ENCODE measurements around the gene STAT2.
"Not testable (repeated sequence)": the region's sequence is repeated elsewhere in the genome, so short reads cannot be mapped to it uniquely, and the experiment has no call there.

DNA sequence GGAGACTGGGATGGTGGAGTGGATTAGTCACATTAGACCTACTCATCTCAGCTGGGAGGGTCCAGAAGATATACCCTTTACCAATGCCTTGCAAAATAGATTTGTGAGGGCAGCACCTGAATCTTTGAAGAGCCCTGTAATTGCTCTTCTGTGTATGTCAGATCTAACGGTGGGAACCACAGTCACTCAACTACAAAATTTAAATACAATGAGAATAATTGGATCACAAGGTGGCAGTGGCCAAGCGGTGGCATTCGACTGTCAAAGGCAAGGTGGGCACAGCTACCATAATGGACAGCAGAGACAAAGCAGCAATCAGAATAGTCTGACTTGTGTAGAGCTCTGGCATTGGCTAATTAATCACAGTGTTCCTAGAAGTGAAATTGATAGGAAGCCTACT, 39.6 kb upstream of the STAT2 start:
- TF ChIP-seq, protein P1, sequence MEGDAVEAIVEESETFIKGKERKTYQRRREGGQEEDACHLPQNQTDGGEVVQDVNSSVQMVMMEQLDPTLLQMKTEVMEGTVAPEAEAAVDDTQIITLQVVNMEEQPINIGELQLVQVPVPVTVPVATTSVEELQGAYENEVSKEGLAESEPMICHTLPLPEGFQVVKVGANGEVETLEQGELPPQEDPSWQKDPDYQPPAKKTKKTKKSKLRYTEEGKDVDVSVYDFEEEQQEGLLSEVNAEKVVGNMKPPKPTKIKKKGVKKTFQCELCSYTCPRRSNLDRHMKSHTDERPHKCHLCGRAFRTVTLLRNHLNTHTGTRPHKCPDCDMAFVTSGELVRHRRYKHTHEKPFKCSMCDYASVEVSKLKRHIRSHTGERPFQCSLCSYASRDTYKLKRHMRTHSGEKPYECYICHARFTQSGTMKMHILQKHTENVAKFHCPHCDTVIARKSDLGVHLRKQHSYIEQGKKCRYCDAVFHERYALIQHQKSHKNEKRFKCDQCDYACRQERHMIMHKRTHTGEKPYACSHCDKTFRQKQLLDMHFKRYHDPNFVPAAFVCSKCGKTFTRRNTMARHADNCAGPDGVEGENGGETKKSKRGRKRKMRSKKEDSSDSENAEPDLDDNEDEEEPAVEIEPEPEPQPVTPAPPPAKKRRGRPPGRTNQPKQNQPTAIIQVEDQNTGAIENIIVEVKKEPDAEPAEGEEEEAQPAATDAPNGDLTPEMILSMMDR (IDR thresholded peaks at IDR 0.05), result not testable (repeated sequence)
- not testable (repeated sequence) for TF ChIP-seq POLR2AphosphoS5 (IDR thresholded peaks at IDR 0.05; ENCODE audit: low read depth, low read length); SIN3A (IDR thresholded peaks at IDR 0.05; ENCODE audit: borderline replicate concordance, insufficient read depth, low read depth, low read length)
